Measurements from ENCODE around the gene SPNS2. TPM values are rescaled to one million over a fixed set of nuclear protein-coding genes. Genes with fewer than 3 reads are reported as not detected.

SPNS2 gene
- total and polyA plus RNA-seq, 9 donors = 0.48 to 12.7 (median 4.2) TPM

GRCh38 chr17:4573669-4574068, 75.0 kb downstream of the SPNS2 start:
- Histone ChIP-seq H3K4me1 (ENCODE audit: insufficient read depth) (no peaks in the 10 kb centered on the region), H3K36me3 (no peaks in the 10 kb centered on the region), H3K4me3 (no peak overlapping the region), H3K9me3 (no peaks in the 10 kb centered on the region), H3K27ac (no peak overlapping the region), H3K27me3 (no peaks in the 10 kb centered on the region)
- 58 to 70% (median 62%) methylated on average over 7 of the region's 7 CpGs for WGBS, 3 donors
- TF ChIP-seq CTCF (IDR thresholded peaks at IDR 0.05) = no peak
- no peak for TF ChIP-seq EP300 (IDR thresholded peaks at IDR 0.05)
- TF ChIP-seq POLR2A (IDR thresholded peaks at IDR 0.05) = no peak
- DNase-seq = no peak
- intact Hi-C loops (cut with DNase I) = no loop called here

GRCh38 chr17:4574448-4575045, 75.9 kb downstream of the SPNS2 start:
- Histone ChIP-seq H3K9me3 (no peaks in the 10 kb centered on the region), H3K27me3 (no peaks in the 10 kb centered on the region), H3K4me3 (no peak overlapping the region), H3K4me1 (ENCODE audit: insufficient read depth) (no peaks in the 10 kb centered on the region), H3K27ac (no peak overlapping the region), H3K36me3 (no peaks in the 10 kb centered on the region)
- intact Hi-C loops (cut with DNase I) = loop anchor here in 1 of 4 donors (5.0 kb wide), 1 partner anchor 38 kb away; no protein-coding TSS in a partner anchor
- DNase-seq = peak in 1 of 5 donors; percentile 4
- WGBS, 3 donors = 91 to 96% (median 94%) methylated on average over 9 of the region's 9 CpGs
- TF ChIP-seq CTCF (IDR thresholded peaks at IDR 0.05) = no peak
- TF ChIP-seq EP300 (IDR thresholded peaks at IDR 0.05) = no peak
- TF ChIP-seq POLR2A (IDR thresholded peaks at IDR 0.05) = no peak

- Histone ChIP-seq H3K36me3 (no peaks in the 10 kb centered on the region), H3K9me3 (no peaks in the 10 kb centered on the region), H3K27ac (no peak overlapping the region), H3K4me3 (no peak overlapping the region), H3K27me3 (no peaks in the 10 kb centered on the region), H3K4me1 (ENCODE audit: insufficient read depth) (no peaks in the 10 kb centered on the region)
- WGBS, 3 donors = 60 to 71% (median 67%) methylated on average over 6 of the region's 6 CpGs
- intact Hi-C loops (cut with DNase I) = loop anchor here in 1 of 4 donors (5.0 kb wide), 1 partner anchor 36 kb away; no protein-coding TSS in a partner anchor
- DNase-seq = peak in 1 of 5 donors; percentile 5
- TF ChIP-seq CTCF (IDR thresholded peaks at IDR 0.05) = no peak
- TF ChIP-seq EP300 (IDR thresholded peaks at IDR 0.05) = no peak
- no peak for TF ChIP-seq POLR2A (IDR thresholded peaks at IDR 0.05)
Observed at GRCh38 chr17:4576161-4576558, 77.5 kb downstream of the SPNS2 start.

- intact Hi-C loops (cut with DNase I) = loop anchor here in 1 of 4 donors (5.0 kb wide), 1 partner anchor 35 kb away; no protein-coding TSS in a partner anchor
- Histone ChIP-seq H3K36me3 (no peaks in the 10 kb centered on the region), H3K4me1 (ENCODE audit: insufficient read depth) (no peaks in the 10 kb centered on the region), H3K27ac (no peak overlapping the region), H3K9me3 (no peaks in the 10 kb centered on the region), H3K4me3 (no peak overlapping the region), H3K27me3 (no peaks in the 10 kb centered on the region)
- peak in 1 of 5 donors; percentile 11 for DNase-seq
- TF ChIP-seq POLR2A (IDR thresholded peaks at IDR 0.05) = no peak
- no peak for TF ChIP-seq EP300 (IDR thresholded peaks at IDR 0.05)
- WGBS, 3 donors = 62 to 71% (median 66%) methylated on average over 18 of the region's 18 CpGs
Observed at GRCh38 chr17:4576729-4577322, 78.1 kb downstream of the SPNS2 start.
